Trophoblast cell (in vitro differentiated cells and primary cell): ENCODE results near the gene TTLL11.

Source experiments
- DNase-seq, 2 donors: peaks; one replicate each; pipeline ENCODE4 v3.0.0-alpha.2; 2016
- H2AFZ ChIP-seq: 2 replicates; pipeline ENCODE4 v1.6.1; 2013; ENCODE audit warnings: low read length, moderate library complexity, mild to moderate bottlenecking; ENCODE audit not compliant: insufficient read depth, poor library complexity
- H2AK5ac ChIP-seq: 2 replicates; pipeline ENCODE4 v1.6.1; 2013; ENCODE audit warnings: mild to moderate bottlenecking, low read length
- H2BK120ac ChIP-seq: 2 replicates; pipeline ENCODE4 v1.6.1; 2013; ENCODE audit warnings: low read length, mild to moderate bottlenecking, moderate library complexity; ENCODE audit not compliant: insufficient read depth, poor library complexity
- H2BK12ac ChIP-seq: 2 replicates; pipeline ENCODE4 v1.6.1; 2013; ENCODE audit warnings: mild to moderate bottlenecking, low read length, moderate library complexity
- H2BK5ac ChIP-seq: 2 replicates; pipeline ENCODE4 v1.6.1; 2013; ENCODE audit warnings: low read length, low read depth, moderate library complexity, mild to moderate bottlenecking; ENCODE audit not compliant: poor library complexity
- H3K14ac ChIP-seq: 2 replicates; pipeline ENCODE4 v1.6.1; 2013; ENCODE audit warnings: mild to moderate bottlenecking, low read length
- H3K18ac ChIP-seq: 2 replicates; pipeline ENCODE4 v1.6.1; 2013; ENCODE audit warnings: mild to moderate bottlenecking, low read length
- H3K23ac ChIP-seq: 2 replicates; pipeline ENCODE4 v1.6.1; 2013; ENCODE audit warnings: low read length
- H3K27ac ChIP-seq: 2 replicates; pipeline ENCODE4 v1.5.1; 2013; ENCODE audit warnings: low read depth, mild to moderate bottlenecking, inconsistent platforms, low read length, moderate library complexity
- H3K27me3 ChIP-seq: 2 replicates; pipeline ENCODE4 v1.6.1; 2013; ENCODE audit warnings: inconsistent platforms, mild to moderate bottlenecking, low read length, moderate library complexity; ENCODE audit not compliant: insufficient read depth
- H3K36me3 ChIP-seq, 2 experiments: 1 replicate in 1 of 2; 2 replicates in 1 of 2; pipeline ENCODE4 v1.6.1; 2013; ENCODE audit warnings: low read length in 2 of 2, mild to moderate bottlenecking in 2 of 2, moderate library complexity in 1 of 2; ENCODE audit not compliant: insufficient read depth in 2 of 2, control insufficient read depth in 1 of 2
- H3K4ac ChIP-seq: 2 replicates; pipeline ENCODE4 v1.6.1; 2013; ENCODE audit warnings: low read depth, mild to moderate bottlenecking, low read length, moderate library complexity
- H3K4me1 ChIP-seq, 2 experiments: 1 replicate in 1 of 2; 2 replicates in 1 of 2; pipeline ENCODE4 v1.6.1; 2013; ENCODE audit warnings: low read length in 2 of 2, mild to moderate bottlenecking in 2 of 2, moderate library complexity in 1 of 2; ENCODE audit not compliant: insufficient read depth in 2 of 2, control insufficient read depth in 1 of 2
- H3K4me2 ChIP-seq: 2 replicates; pipeline ENCODE4 v1.6.1; 2013; ENCODE audit warnings: inconsistent platforms, mild to moderate bottlenecking, low read length, moderate library complexity
- H3K4me3 ChIP-seq: 2 replicates; pipeline ENCODE4 v1.5.1; 2013; ENCODE audit warnings: mild to moderate bottlenecking, low read depth, low read length, inconsistent platforms
- H3K79me1 ChIP-seq: one replicate; pipeline ENCODE4 v1.6.1; 2013; ENCODE audit warnings: low read length
- H3K79me2 ChIP-seq: 2 replicates; pipeline ENCODE4 v1.6.1; 2013; ENCODE audit warnings: low read length, mild to moderate bottlenecking; ENCODE audit not compliant: control insufficient read depth, insufficient read depth, poor library complexity
- H3K9ac ChIP-seq: 2 replicates; pipeline ENCODE4 v1.6.1; 2013; ENCODE audit warnings: mild to moderate bottlenecking, low read length
- H3K9me3 ChIP-seq: 2 replicates; pipeline ENCODE4 v1.6.1; 2013; ENCODE audit warnings: low read depth, mild to moderate bottlenecking, control low read depth, inconsistent platforms, low read length; ENCODE audit not compliant: insufficient read depth
- H4K12ac ChIP-seq: 2 replicates; pipeline ENCODE4 v1.6.1; 2013; ENCODE audit warnings: low read depth, mild to moderate bottlenecking, low read length, moderate library complexity
- H4K8ac ChIP-seq: 2 replicates; pipeline ENCODE4 v1.6.1; 2013; ENCODE audit warnings: low read depth, mild to moderate bottlenecking, low read length, moderate library complexity
- H4K91ac ChIP-seq: one replicate; pipeline ENCODE4 v1.6.1; 2013; ENCODE audit warnings: low read depth, mild to moderate bottlenecking, low read length, moderate library complexity
- WGBS: extraction: QIAGEN DNeasy Blood & Tissue Kit; methylation state at CpG from one replicate; pipeline ENCODE4 v1.1.7; 2013; ENCODE audit warnings: missing lambda C conversion rate; ENCODE audit not compliant: insufficient read length, insufficient coverage; ENCODE audit errors: extremely low coverage; 5-methylcytosine and 5-hydroxymethylcytosine counted together

The TTLL11 gene

GRCh38 chr9:121898856-121899255, 194.3 kb downstream of the TTLL11 start:
- no peak overlapping the region for H4K12ac ChIP-seq
- no peaks in the 10 kb centered on the region for H3K27me3 ChIP-seq
- H2BK12ac ChIP-seq, result no peak overlapping the region
- no peak overlapping the region for H3K9ac ChIP-seq
- no peaks in the 10 kb centered on the region for H3K79me2 ChIP-seq
- no peak overlapping the region for H3K18ac ChIP-seq
- no peaks in the 10 kb centered on the region for H3K4me1 ChIP-seq
- no peak overlapping the region for H4K8ac ChIP-seq
- H3K4ac ChIP-seq, result no peak overlapping the region
- no peak overlapping the region for H3K27ac ChIP-seq
- no peak overlapping the region for H2BK5ac ChIP-seq
- H2AFZ ChIP-seq, result no peak overlapping the region
- no peak overlapping the region for H2BK120ac ChIP-seq
- H3K79me1 ChIP-seq, result no peaks in the 10 kb centered on the region
- no peak overlapping the region for H3K4me3 ChIP-seq
- no peak overlapping the region for H2AK5ac ChIP-seq
- H3K23ac ChIP-seq, result no peak overlapping the region
- H3K14ac ChIP-seq, result no peak overlapping the region
- no peak for DNase-seq
- no peak overlapping the region for H4K91ac ChIP-seq
- no peak overlapping the region for H3K4me2 ChIP-seq
- peaks cover 4% of the 10 kb centered on the region for H3K9me3 ChIP-seq
- H3K36me3 ChIP-seq, result no peaks in the 10 kb centered on the region
- WGBS, result no CpG with 5 or more reads among the region's 4 CpGs

- H3K27ac ChIP-seq, result no peak overlapping the region
- no peak overlapping the region for H2AK5ac ChIP-seq
- H4K91ac ChIP-seq, result no peak overlapping the region
- H2BK120ac ChIP-seq, result no peak overlapping the region
- H3K36me3 ChIP-seq, result no peaks in the 10 kb centered on the region
- no peak overlapping the region for H3K23ac ChIP-seq
- no peaks in the 10 kb centered on the region for H3K79me1 ChIP-seq
- H3K27me3 ChIP-seq, result no peaks in the 10 kb centered on the region
- H2BK12ac ChIP-seq, result no peak overlapping the region
- no peaks in the 10 kb centered on the region for H3K79me2 ChIP-seq
- no peak overlapping the region for H3K9ac ChIP-seq
- no peak overlapping the region for H3K14ac ChIP-seq
- H4K12ac ChIP-seq, result no peak overlapping the region
- no peak overlapping the region for H3K4me3 ChIP-seq
- H3K4me2 ChIP-seq, result no peak overlapping the region
- no peak overlapping the region for H2BK5ac ChIP-seq
- no peak overlapping the region for H3K18ac ChIP-seq
- DNase-seq, result no peak
- H4K8ac ChIP-seq, result no peak overlapping the region
- H2AFZ ChIP-seq, result no peak overlapping the region
- H3K4me1 ChIP-seq, result no peaks in the 10 kb centered on the region
- H3K4ac ChIP-seq, result no peak overlapping the region
- WGBS, result no CpG with 5 or more reads among the region's 10 CpGs
- peaks cover 4% of the 10 kb centered on the region for H3K9me3 ChIP-seq
Observed at GRCh38 chr9:121897140-121897539, 196.0 kb downstream of the TTLL11 start.

GRCh38 chr9:121896545-121896943, 196.6 kb downstream of the TTLL11 start:
- DNase-seq, result no peak
- no peak overlapping the region for H4K91ac ChIP-seq
- WGBS, result no CpG with 5 or more reads among the region's 27 CpGs

DNA sequence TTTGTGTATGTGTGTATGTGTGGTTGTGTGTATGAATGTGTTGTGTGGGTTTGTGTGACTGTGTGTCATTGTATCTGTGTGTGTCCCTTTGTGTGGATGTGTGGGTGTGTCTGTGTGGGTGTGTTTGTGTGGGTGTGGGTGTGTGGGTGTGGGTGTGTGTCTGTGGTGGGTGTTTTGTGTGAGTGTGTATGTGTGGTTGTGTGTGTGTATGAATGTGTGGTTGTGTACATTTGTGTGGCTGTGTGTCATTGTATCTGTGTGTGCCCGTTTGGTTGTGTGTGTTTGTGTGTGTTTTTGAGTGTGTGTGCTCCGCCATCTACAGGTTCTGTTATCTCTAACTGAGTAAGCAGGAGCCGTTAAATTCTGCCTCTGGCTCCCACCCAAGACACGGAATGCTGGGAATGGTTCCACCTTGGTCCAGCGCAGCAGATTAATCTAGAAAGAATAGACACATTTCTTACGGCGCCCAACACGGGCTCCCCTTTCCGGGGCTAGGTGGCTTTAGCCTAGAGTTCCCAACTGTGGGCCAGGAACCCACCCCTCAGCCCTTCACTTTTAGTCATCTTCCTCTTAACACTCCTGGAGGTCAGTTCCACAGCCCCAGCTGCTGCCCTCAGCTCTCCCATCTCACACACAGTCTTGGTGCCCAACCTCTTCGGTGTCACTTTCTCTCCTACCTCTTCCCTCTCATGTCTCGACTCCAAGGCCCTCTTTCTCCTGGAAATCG, 197.1 kb downstream of the TTLL11 start:
- H3K36me3 ChIP-seq, result no peaks in the 10 kb centered on the region
- no peaks in the 10 kb centered on the region for H3K27me3 ChIP-seq
- no peak overlapping the region for H3K4me2 ChIP-seq
- H3K4ac ChIP-seq, result no peak overlapping the region
- no peak overlapping the region for H3K9ac ChIP-seq
- WGBS, result no CpG with 5 or more reads among the region's 12 CpGs
- H3K79me1 ChIP-seq, result no peaks in the 10 kb centered on the region
- no peak overlapping the region for H3K14ac ChIP-seq
- H3K4me3 ChIP-seq, result no peak overlapping the region
- peaks cover 4% of the 10 kb centered on the region for H3K9me3 ChIP-seq
- no peak overlapping the region for H3K23ac ChIP-seq
- no peak overlapping the region for H4K8ac ChIP-seq
- H2BK120ac ChIP-seq, result no peak overlapping the region
- H2AFZ ChIP-seq, result no peak overlapping the region
- no peaks in the 10 kb centered on the region for H3K79me2 ChIP-seq
- no peak overlapping the region for H4K91ac ChIP-seq
- H3K4me1 ChIP-seq, result no peaks in the 10 kb centered on the region
- no peak overlapping the region for H4K12ac ChIP-seq
- no peak overlapping the region for H3K27ac ChIP-seq
- H2AK5ac ChIP-seq, result no peak overlapping the region
- peak in 1 of 2 donors; percentile 34 for DNase-seq
- H3K18ac ChIP-seq, result no peak overlapping the region
- no peak overlapping the region for H2BK12ac ChIP-seq
- H2BK5ac ChIP-seq, result no peak overlapping the region

More at GRCh38 chr9:121896545-121896943, 196.6 kb downstream of the TTLL11 start:
- Histone ChIP-seq H3K4me3 (no peak overlapping the region), H4K12ac (no peak overlapping the region), H3K18ac (no peak overlapping the region), H3K79me1 (no peaks in the 10 kb centered on the region), H3K9ac (no peak overlapping the region), H3K27ac (no peak overlapping the region), H2AFZ (no peak overlapping the region), H3K4me2 (no peak overlapping the region), H3K79me2 (no peaks in the 10 kb centered on the region), H2BK12ac (no peak overlapping the region), H2BK5ac (no peak overlapping the region), H4K8ac (no peak overlapping the region), H3K4me1 (no peaks in the 10 kb centered on the region), H3K36me3 (no peaks in the 10 kb centered on the region), H3K14ac (no peak overlapping the region), H3K27me3 (no peaks in the 10 kb centered on the region), H3K9me3 (peaks cover 4% of the 10 kb centered on the region), H2BK120ac (no peak overlapping the region), H3K23ac (no peak overlapping the region), H3K4ac (no peak overlapping the region), H2AK5ac (no peak overlapping the region)
